GM13976 (cell line): ENCODE data around the gene STX18.

Experiments used
- DNase-seq: peaks from one replicate; pipeline ENCODE4 v3.0.0; 2012; ENCODE audit warnings: low spot score
- CTCF ChIP-seq: IDR thresholded peaks from 2 replicates; pipeline ENCODE4 v1.5.1; 2012; ENCODE audit warnings: borderline replicate concordance, mild to moderate bottlenecking; ENCODE audit not compliant: insufficient read depth; ENCODE audit errors: extremely low read depth, missing control alignments, control extremely low read depth
- in situ Hi-C: fragments of 300-500 bp; cut with MboI; formaldehyde crosslinking; loops from one replicate; pipeline ENCODE4 v1.12.0; 2022; ENCODE audit warnings: low sequenced_read_pairs, mixed read lengths, inconsistent platforms; ENCODE audit not compliant: unreplicated experiment

Gene STX18

GRCh38 chr4:4409416-4410115 is 132.3 kb downstream of the STX18 start:
- no peak for TF ChIP-seq CTCF
- DNase-seq = no peak
- in situ Hi-C loops = no loop called here

- in situ Hi-C loops = no loop called here
- no peak for DNase-seq
- TF ChIP-seq CTCF = no peak
These were observed 133.1 kb downstream of the STX18 start for GRCh38 chr4:4408576-4409335.

- DNase-seq = no peak
- in situ Hi-C loops = no loop called here
- TF ChIP-seq CTCF = no peak
These were observed 133.7 kb downstream of the STX18 start for GRCh38 chr4:4408132-4408523.

GRCh38 chr4:4407299-4408131 is 134.3 kb downstream of the STX18 start:
- in situ Hi-C loops = no loop called here
- no peak for TF ChIP-seq CTCF
- DNase-seq = no peak

- no peak for DNase-seq
- no peak for TF ChIP-seq CTCF
- in situ Hi-C loops = no loop called here
These were observed 135.2 kb downstream of the STX18 start for GRCh38 chr4:4406455-4407298.
